Bronchial epithelial cell (primary cell): ENCODE data around the gene C2orf92. TPM values are rescaled to one million over a fixed set of nuclear protein-coding genes. Genes with fewer than 3 reads are reported as not detected.

ENCODE experiments used
- DNase-seq: peaks from one replicate; pipeline ENCODE4 v3.0.0-alpha.2; 2010; ENCODE audit warnings: low read depth
- FAIRE-seq: peaks from 2 replicates; lab custom pipeline; 2011; peaks lifted over from hg19 to GRCh38; lab: Jason Lieb, UNC
- H3K27me3 ChIP-seq: 2 replicates; pipeline ENCODE4 v1.5.1; 2011; ENCODE audit warnings: low read length; ENCODE audit not compliant: control insufficient read depth, insufficient read depth
- H3K36me3 ChIP-seq: 2 replicates; pipeline ENCODE4 v1.5.1; 2011; ENCODE audit warnings: low read length; ENCODE audit not compliant: control insufficient read depth, insufficient read depth
- H3K4me3 ChIP-seq: 2 replicates; pipeline ENCODE4 v1.5.1; 2011; ENCODE audit warnings: mild to moderate bottlenecking, low read depth, low read length, control low read depth
- total RNA-seq: library from RNA; depleted of rRNA; stranded (reverse); fragments of >200 nt; gene quantifications from 2 replicates; pipeline ENCODE4 v1.2.1, GENCODE V29; 2014
- TF ChIP-seq, protein P1 (sequence below): IDR thresholded peaks from 2 replicates; pipeline ENCODE4 v1.5.1; 2011; ENCODE audit warnings: mild to moderate bottlenecking, moderate library complexity, low read length, control low read depth, inconsistent platforms; ENCODE audit not compliant: insufficient read depth, severe bottlenecking

The C2orf92 gene
- total RNA-seq, 1 donor from 2014 or later, result 0.26 TPM

DNA sequence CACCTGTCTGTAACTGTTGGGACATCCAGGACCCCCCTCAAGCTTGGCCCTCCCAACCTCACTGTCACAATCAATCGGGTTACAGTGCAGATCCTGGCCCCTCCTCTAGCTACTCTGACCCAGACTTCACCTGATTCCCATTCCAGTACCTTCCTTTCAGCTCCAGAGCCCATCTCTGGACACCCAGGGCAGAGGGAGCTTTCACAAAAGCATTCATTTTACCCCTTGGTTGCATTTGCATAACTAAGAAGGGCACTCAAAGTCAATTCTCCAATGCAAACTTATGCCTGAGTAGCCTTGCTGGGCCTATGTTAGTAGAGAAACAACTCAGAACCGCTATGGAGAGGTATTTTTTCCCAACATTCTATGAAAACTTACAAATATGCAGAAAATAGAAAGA is 51.2 kb downstream of the C2orf92 start:
- H3K27me3 ChIP-seq, result no peaks in the 10 kb centered on the region
- TF ChIP-seq, protein P1, sequence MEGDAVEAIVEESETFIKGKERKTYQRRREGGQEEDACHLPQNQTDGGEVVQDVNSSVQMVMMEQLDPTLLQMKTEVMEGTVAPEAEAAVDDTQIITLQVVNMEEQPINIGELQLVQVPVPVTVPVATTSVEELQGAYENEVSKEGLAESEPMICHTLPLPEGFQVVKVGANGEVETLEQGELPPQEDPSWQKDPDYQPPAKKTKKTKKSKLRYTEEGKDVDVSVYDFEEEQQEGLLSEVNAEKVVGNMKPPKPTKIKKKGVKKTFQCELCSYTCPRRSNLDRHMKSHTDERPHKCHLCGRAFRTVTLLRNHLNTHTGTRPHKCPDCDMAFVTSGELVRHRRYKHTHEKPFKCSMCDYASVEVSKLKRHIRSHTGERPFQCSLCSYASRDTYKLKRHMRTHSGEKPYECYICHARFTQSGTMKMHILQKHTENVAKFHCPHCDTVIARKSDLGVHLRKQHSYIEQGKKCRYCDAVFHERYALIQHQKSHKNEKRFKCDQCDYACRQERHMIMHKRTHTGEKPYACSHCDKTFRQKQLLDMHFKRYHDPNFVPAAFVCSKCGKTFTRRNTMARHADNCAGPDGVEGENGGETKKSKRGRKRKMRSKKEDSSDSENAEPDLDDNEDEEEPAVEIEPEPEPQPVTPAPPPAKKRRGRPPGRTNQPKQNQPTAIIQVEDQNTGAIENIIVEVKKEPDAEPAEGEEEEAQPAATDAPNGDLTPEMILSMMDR, result no peak
- DNase-seq (no peak), FAIRE-seq (no peak)
- H3K4me3 ChIP-seq, result no peak overlapping the region
- H3K36me3 ChIP-seq, result no peaks in the 10 kb centered on the region

DNA sequence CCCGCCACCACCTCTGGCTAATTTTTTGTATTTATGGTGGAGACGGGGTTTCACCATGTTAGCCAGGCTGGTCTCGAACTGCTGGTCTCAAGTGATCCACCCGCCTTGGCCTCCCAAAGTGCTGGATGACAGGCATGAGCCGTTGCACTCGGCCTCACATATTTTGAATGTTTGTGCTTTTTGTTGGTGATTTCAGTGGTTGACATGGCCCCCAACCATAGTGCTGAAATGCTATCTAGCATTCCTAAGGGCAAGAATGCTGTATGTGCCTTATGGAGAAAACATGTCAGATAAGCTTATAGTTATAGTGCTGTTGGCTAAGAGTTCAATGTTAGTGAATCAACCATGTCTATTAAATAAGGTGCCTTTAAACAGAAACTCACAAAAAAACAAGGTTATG is 52.7 kb downstream of the C2orf92 start:
- Histone ChIP-seq H3K4me3 (no peak overlapping the region), H3K27me3 (no peaks in the 10 kb centered on the region), H3K36me3 (no peaks in the 10 kb centered on the region)
- TF ChIP-seq, protein P1, result no peak
- FAIRE-seq (no peak), DNase-seq (no peak)

DNA sequence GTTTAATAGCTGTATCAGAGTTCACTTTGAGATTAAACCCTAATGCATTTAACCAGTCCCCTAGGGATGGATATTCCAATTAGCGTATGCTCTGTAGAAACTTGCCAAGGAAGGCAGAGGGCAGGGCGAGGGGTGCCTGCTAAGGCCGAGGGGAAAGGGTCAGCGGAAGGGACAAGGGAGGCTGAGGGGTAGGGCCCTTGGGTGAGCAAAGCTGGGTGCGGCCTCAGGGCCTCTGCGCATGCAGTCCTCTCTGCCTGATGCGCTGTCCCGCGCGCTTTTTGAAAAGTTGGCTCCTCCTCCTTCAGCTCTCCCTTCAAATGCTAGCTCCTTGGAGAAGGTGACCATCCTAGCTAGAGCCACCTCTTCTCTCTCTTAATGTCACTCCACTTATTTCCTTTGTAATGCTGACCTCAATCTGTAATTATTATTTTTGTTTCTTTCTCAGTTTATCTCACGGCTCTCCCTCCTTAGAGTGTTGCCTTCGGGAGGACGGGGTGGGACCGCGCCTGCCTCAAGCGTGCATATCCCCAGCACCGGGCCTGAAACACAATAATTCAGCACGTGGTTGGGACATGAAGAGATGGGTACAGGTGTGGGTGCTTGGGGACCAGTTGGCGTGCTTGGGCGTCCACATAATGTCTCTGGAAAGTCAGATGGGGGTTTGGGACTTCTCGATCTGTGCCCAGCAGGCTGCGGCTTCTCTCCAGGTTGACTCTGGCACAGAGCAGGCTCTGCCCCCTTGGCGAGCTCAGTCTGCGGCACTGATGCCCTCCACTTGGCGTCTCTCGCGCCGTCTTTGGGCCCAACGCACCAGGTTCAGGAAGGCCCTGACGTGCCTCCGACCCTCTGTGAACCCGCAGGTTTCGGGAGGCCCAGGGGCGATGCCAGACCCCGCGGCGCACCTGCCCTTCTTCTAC is 53.9 kb downstream of the C2orf92 start:
- TF ChIP-seq, protein P1, result no peak
- no peaks in the 10 kb centered on the region for H3K27me3 ChIP-seq
- DNase-seq (no peak), FAIRE-seq (no peak)
- no peak overlapping the region for H3K4me3 ChIP-seq
- H3K36me3 ChIP-seq, result no peaks in the 10 kb centered on the region

DNA sequence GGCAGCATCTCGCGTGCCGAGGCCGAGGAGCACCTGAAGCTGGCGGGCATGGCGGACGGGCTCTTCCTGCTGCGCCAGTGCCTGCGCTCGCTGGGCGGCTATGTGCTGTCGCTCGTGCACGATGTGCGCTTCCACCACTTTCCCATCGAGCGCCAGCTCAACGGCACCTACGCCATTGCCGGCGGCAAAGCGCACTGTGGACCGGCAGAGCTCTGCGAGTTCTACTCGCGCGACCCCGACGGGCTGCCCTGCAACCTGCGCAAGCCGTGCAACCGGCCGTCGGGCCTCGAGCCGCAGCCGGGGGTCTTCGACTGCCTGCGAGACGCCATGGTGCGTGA is 54.5 kb downstream of the C2orf92 start:
- Histone ChIP-seq H3K27me3 (no peaks in the 10 kb centered on the region), H3K36me3 (no peaks in the 10 kb centered on the region), H3K4me3 (no peak overlapping the region)
- no peak for DNase-seq
- no peak for FAIRE-seq
- TF ChIP-seq, protein P1, result no peak

DNA sequence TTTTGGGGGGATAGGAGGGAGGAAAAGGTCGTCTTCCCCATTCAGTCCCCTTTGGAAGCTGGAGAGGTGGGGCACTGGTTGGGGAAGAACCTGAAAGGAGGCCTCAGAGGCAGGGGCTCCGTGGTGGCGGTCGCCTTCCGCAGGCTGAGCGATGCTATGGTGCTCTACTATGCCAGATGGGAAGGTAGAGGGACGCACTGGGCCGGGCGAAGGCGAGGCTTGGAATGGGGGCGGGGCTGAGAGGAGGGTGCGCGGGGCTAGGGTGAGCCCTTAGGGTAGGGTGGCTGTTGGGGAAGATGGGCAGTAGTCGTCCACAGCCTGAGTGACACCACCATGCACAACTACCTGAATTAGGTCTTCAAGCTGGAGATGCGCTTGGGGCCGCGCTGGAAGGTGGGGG is 55.0 kb downstream of the C2orf92 start:
- no peak for FAIRE-seq
- DNase-seq, result no peak
- H3K27me3 ChIP-seq, result no peaks in the 10 kb centered on the region
- H3K4me3 ChIP-seq, result no peak overlapping the region
- no peaks in the 10 kb centered on the region for H3K36me3 ChIP-seq
- TF ChIP-seq, protein P1, result no peak
